Muscle layer of colon (tissue), 2 donors: ENCODE results near the gene PLA2G6.

Experiments used
- H3K27ac ChIP-seq: one replicate; pipeline ENCODE4 v1.7.0; 2013; ENCODE audit warnings: low read depth, mild to moderate bottlenecking, low read length, moderate library complexity
- H3K27me3 ChIP-seq, 2 donors: one replicate each; pipeline ENCODE4 v1.7.0; 2013; ENCODE audit warnings: low read length in 2 of 2, mild to moderate bottlenecking in 2 of 2; ENCODE audit not compliant: insufficient read depth in 2 of 2, control insufficient read depth in 1 of 2
- H3K36me3 ChIP-seq: one replicate; pipeline ENCODE4 v1.7.0; 2013; ENCODE audit warnings: mild to moderate bottlenecking, low read length; ENCODE audit not compliant: insufficient read depth
- H3K4me1 ChIP-seq: one replicate; pipeline ENCODE4 v1.7.0; 2013; ENCODE audit warnings: mild to moderate bottlenecking, low read length; ENCODE audit not compliant: insufficient read depth
- H3K4me3 ChIP-seq, 2 donors: one replicate each; pipeline ENCODE4 v1.7.0; 2013; ENCODE audit warnings: low read length in 2 of 2, low read depth in 1 of 2, mild to moderate bottlenecking in 1 of 2, moderate library complexity in 1 of 2
- H3K9ac ChIP-seq: one replicate; pipeline ENCODE4 v1.7.0; 2013; ENCODE audit warnings: low read length
- H3K9me3 ChIP-seq: one replicate; pipeline ENCODE4 v1.7.0; 2013; ENCODE audit warnings: mild to moderate bottlenecking, low read length
- donor health status: abdominal sarcoma.
- donor health status: Adenocarcinoma of cecum.

PLA2G6 gene

GRCh38 chr22:38135133-38135706 lies 46.4 kb downstream of the PLA2G6 start:
- H3K4me3 ChIP-seq = no peak overlapping the region
- H3K27ac ChIP-seq = no peak overlapping the region
- no peaks in the 10 kb centered on the region for H3K36me3 ChIP-seq
- H3K9ac ChIP-seq = no peak overlapping the region
- no peaks in the 10 kb centered on the region for H3K4me1 ChIP-seq
- no peaks in the 10 kb centered on the region for H3K9me3 ChIP-seq
- H3K27me3 ChIP-seq = no peaks in the 10 kb centered on the region

DNA sequence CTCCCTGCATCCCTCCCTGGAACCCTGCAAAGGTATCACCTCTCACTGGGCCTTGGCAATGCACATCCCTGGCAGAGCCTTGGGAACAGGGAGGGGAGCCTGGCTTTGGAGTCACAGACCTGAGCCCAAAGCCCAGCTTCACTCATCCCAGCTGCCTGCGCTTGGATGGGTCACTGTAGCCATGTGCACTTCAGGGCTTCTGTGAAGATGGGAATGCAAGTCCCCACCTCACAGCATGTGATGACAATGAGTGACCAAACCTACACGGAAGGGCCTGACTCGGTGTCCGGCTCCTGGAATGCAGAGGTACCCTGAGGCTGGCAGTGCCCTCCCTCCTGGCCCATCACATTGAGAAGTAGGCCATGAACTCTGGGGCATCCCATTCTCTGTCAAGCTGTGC lies 48.3 kb downstream of the PLA2G6 start:
- Histone ChIP-seq H3K27me3 (no peaks in the 10 kb centered on the region), H3K4me3 (no peak overlapping the region), H3K4me1 (no peaks in the 10 kb centered on the region), H3K36me3 (no peaks in the 10 kb centered on the region), H3K9ac (no peak overlapping the region), H3K9me3 (no peaks in the 10 kb centered on the region), H3K27ac (no peak overlapping the region)

DNA sequence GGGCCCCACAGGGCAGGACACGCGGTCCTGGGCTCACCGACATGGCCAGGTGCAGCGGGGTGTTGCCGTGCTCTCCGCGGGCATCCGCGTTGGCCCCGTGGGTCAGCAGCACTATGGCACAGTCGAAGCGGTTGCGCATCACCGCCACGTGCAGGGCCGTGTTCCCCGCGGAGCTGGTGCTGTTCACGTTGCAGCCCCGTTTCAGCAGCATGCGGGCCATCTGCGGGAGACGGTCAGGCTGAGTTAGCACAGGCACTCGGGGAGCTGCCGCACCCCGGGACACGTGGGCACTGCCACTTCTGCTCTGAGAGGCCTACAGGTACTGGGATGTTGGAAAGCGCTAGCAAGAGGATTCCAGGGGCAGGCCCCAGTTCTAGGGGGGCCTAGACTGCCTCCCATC lies 48.8 kb downstream of the PLA2G6 start:
- no peaks in the 10 kb centered on the region for H3K36me3 ChIP-seq
- no peaks in the 10 kb centered on the region for H3K4me1 ChIP-seq
- no peak overlapping the region for H3K4me3 ChIP-seq
- no peak overlapping the region for H3K9ac ChIP-seq
- H3K27ac ChIP-seq = no peak overlapping the region
- no peaks in the 10 kb centered on the region for H3K9me3 ChIP-seq
- H3K27me3 ChIP-seq = no peaks in the 10 kb centered on the region

GRCh38 chr22:38132136-38132535 lies 49.5 kb downstream of the PLA2G6 start:
- no peaks in the 10 kb centered on the region for H3K27me3 ChIP-seq
- H3K9ac ChIP-seq = no peak overlapping the region
- no peaks in the 10 kb centered on the region for H3K36me3 ChIP-seq
- no peaks in the 10 kb centered on the region for H3K4me1 ChIP-seq
- H3K27ac ChIP-seq = no peak overlapping the region
- no peaks in the 10 kb centered on the region for H3K9me3 ChIP-seq
- no peak overlapping the region for H3K4me3 ChIP-seq

- Histone ChIP-seq H3K9me3 (no peaks in the 10 kb centered on the region), H3K4me1 (no peaks in the 10 kb centered on the region), H3K36me3 (no peaks in the 10 kb centered on the region), H3K27ac (no peak overlapping the region), H3K4me3 (no peak overlapping the region), H3K27me3 (no peaks in the 10 kb centered on the region), H3K9ac (no peak overlapping the region)
Observed at GRCh38 chr22:38131399-38131798, 50.2 kb downstream of the PLA2G6 start.

GRCh38 chr22:38129856-38130255 lies 51.8 kb downstream of the PLA2G6 start:
- Histone ChIP-seq H3K9me3 (no peaks in the 10 kb centered on the region), H3K4me3 (no peak overlapping the region), H3K36me3 (no peaks in the 10 kb centered on the region), H3K4me1 (no peaks in the 10 kb centered on the region), H3K27me3 (no peaks in the 10 kb centered on the region), H3K27ac (no peak overlapping the region), H3K9ac (no peak overlapping the region)

GRCh38 chr22:38129021-38129420 lies 52.6 kb downstream of the PLA2G6 start:
- no peaks in the 10 kb centered on the region for H3K4me1 ChIP-seq
- no peaks in the 10 kb centered on the region for H3K9me3 ChIP-seq
- no peaks in the 10 kb centered on the region for H3K27me3 ChIP-seq
- H3K9ac ChIP-seq = no peak overlapping the region
- no peaks in the 10 kb centered on the region for H3K36me3 ChIP-seq
- no peak overlapping the region for H3K27ac ChIP-seq
- H3K4me3 ChIP-seq = no peak overlapping the region

GRCh38 chr22:38127869-38128268 lies 53.8 kb downstream of the PLA2G6 start:
- H3K4me3 ChIP-seq = no peak overlapping the region
- H3K9me3 ChIP-seq = no peaks in the 10 kb centered on the region
- H3K9ac ChIP-seq = no peak overlapping the region
- H3K4me1 ChIP-seq = no peaks in the 10 kb centered on the region
- no peak overlapping the region for H3K27ac ChIP-seq
- H3K27me3 ChIP-seq = no peaks in the 10 kb centered on the region
- H3K36me3 ChIP-seq = no peaks in the 10 kb centered on the region

DNA sequence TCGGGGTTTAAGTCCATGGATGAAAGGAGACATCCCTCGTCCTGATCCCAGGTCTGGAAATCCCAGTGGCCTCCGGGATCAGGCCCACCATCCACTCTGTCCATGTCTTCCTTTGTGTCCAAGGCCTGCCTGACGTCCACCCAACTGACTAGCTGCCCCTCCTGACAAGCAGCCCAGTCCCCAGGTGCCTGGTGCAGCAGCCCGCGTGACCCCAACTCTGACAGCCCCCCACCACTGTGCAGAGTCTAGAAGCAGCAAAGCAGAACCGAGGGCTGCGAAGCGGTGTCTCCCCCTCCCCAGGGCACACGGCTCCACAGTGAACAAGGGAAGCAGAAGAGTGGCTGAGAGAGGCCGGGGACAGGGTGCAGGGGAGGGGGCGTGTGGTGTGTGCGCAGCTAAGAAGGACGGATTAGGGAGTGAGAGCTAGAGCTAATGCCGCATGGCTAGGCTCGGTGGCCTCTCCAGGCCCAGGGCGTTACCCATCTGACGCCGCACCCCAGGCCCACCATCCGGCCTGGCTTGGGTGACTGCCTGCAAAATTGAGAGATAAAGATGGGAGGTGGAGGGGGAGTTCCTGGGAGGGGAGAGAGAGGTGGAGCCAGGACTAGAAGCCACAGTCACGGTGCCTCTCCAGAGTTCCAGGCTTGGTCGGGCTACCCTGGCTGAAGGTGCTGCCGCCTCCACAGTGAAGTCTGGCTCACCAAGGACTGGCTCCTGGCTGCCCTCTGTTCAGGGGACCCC lies 54.5 kb downstream of the PLA2G6 start:
- no peak overlapping the region for H3K9ac ChIP-seq
- no peaks in the 10 kb centered on the region for H3K4me1 ChIP-seq
- H3K4me3 ChIP-seq = no peak overlapping the region
- no peaks in the 10 kb centered on the region for H3K36me3 ChIP-seq
- H3K27ac ChIP-seq = no peak overlapping the region
- no peaks in the 10 kb centered on the region for H3K9me3 ChIP-seq
- no peaks in the 10 kb centered on the region for H3K27me3 ChIP-seq

GRCh38 chr22:38125751-38126201 lies 55.9 kb downstream of the PLA2G6 start:
- H3K27ac ChIP-seq = no peak overlapping the region
- no peak overlapping the region for H3K4me3 ChIP-seq
- no peaks in the 10 kb centered on the region for H3K27me3 ChIP-seq
- no peaks in the 10 kb centered on the region for H3K4me1 ChIP-seq
- H3K9ac ChIP-seq = no peak overlapping the region
- no peaks in the 10 kb centered on the region for H3K9me3 ChIP-seq
- H3K36me3 ChIP-seq = no peaks in the 10 kb centered on the region

DNA sequence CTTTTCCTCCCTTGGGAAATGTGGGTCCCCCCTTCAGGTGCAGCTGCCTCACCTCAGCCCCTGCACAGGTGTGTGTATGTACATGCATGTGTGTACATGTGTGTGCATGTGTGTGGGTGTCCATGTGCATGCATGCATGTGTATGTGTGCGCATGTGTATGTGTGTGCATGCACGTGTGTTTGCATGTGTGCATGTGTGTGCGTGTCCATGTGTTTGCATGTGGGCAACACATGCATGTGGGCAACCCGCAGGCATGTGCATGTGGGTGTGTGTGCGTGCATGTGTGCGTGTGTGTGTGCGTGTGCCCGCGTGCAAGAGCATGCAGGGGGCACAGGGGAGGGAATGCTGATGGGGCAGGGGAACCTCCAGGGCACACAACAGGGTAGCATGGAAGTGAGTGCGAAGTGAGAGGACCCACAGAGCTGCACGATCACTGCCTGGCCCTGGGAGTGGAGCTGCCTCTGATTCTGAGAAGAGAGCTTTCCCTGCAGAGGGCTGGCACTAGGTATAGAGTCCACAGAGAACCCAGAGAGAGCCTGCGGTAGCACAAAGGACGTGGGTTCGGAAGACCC lies 56.5 kb downstream of the PLA2G6 start:
- H3K27ac ChIP-seq = no peak overlapping the region

More for the DNA sequence above, 56.5 kb downstream of the PLA2G6 start:
- H3K4me3 ChIP-seq = no peak overlapping the region
- H3K9ac ChIP-seq = no peak overlapping the region
- H3K36me3 ChIP-seq = no peaks in the 10 kb centered on the region
- H3K9me3 ChIP-seq = no peaks in the 10 kb centered on the region
- H3K4me1 ChIP-seq = no peaks in the 10 kb centered on the region
- no peaks in the 10 kb centered on the region for H3K27me3 ChIP-seq
